Measurements from ENCODE around the gene PLXNA4. TPM values are rescaled to one million over a fixed set of nuclear protein-coding genes. Genes with fewer than 3 reads are reported as not detected.

PLXNA4 gene
- total RNA-seq, 1 experiment from 2014 or later = not detected

GRCh38 chr7:132430041-132430855, 146.0 kb downstream of the PLXNA4 start:
- intact Hi-C loops (cut with micrococcal nuclease) = no loop called here
- ChIA-PET CTCF (no interaction called here), RAD21 (ENCODE audit: low non-redundant PET in 1 of 2, low total read pairs in 2 of 2, uncharacterized antibody in 2 of 2, unreplicated experiment in 2 of 2) (no interaction called here), POLR2A (no interaction called here)
- DNase-seq (ENCODE audit: low read depth, low spot score) = no peak
- Histone ChIP-seq H3K36me3 (ENCODE audit: control insufficient read depth in 1 of 2, insufficient read depth in 2 of 2, low read length in 2 of 2) (no peaks in the 10 kb centered on the region), H3K79me2 (ENCODE audit: insufficient read depth, low read length) (no peaks in the 10 kb centered on the region), H3K9ac (ENCODE audit: low read length) (no peak overlapping the region), H3K27me3 (ENCODE audit: insufficient read depth, low read length) (peaks cover 55% of the 10 kb centered on the region), H3K4me1 (ENCODE audit: control insufficient read depth in 1 of 2, insufficient read depth in 2 of 2, low read length in 2 of 2) (peaks cover 0 to 5% of the 10 kb centered on the region in 2 experiments; a peak in 1 of 4 replicates), H3K27ac (ENCODE audit: low read depth, low read length) (no peak overlapping the region), H3K9me3 (ENCODE audit: control insufficient read depth in 1 of 2, insufficient read depth in 1 of 2, low read depth in 1 of 2, low read length in 2 of 2) (no peaks in the 10 kb centered on the region), H3K4me2 (ENCODE audit: low read length) (no peak overlapping the region), H2AFZ (ENCODE audit: low read depth, low read length, poor library complexity, severe bottlenecking) (no peak overlapping the region), H4K20me1 (ENCODE audit: insufficient read depth) (no peaks in the 10 kb centered on the region), H3K4me3 (replicated peaks in 1 of 2; ENCODE audit: low read depth in 1 of 2, low read length in 2 of 2) (no peak overlapping the region), H3K9me2 (ENCODE audit: insufficient read depth) (no peaks in the 10 kb centered on the region)
- BruUV-seq (replicated peaks) = no TSS peak
- no peak for ATAC-seq
- TF ChIP-seq POLR2AphosphoS5 (IDR thresholded peaks at IDR 0.05; ENCODE audit: low read depth, low read length) = no peak
- TF ChIP-seq EGR1 (IDR thresholded peaks at IDR 0.05; ENCODE audit: low read depth) = no peak
- TF ChIP-seq SP1 (IDR thresholded peaks at IDR 0.05; ENCODE audit: low read depth) = no peak
- no peak for TF ChIP-seq RAD21 (IDR thresholded peaks at IDR 0.05; ENCODE audit: low read depth)
- TF ChIP-seq SIN3A (IDR thresholded peaks at IDR 0.05; ENCODE audit: low read depth) = no peak
- no peak for TF ChIP-seq ZBTB33 (IDR thresholded peaks at IDR 0.05; ENCODE audit: extremely low read depth, insufficient replicate concordance, low read length)
- TF ChIP-seq ZFX (IDR thresholded peaks at IDR 0.05) = no peak
- no peak for TF ChIP-seq MAX (IDR thresholded peaks at IDR 0.05)
- no peak for TF ChIP-seq CEBPB (IDR thresholded peaks at IDR 0.05; ENCODE audit: low read depth)
- TF ChIP-seq YY1 (IDR thresholded peaks at IDR 0.05; ENCODE audit: extremely low read depth, insufficient replicate concordance, low read depth, low read length) = no peak
- TF ChIP-seq ELF1 (IDR thresholded peaks at IDR 0.05; ENCODE audit: borderline replicate concordance, low read depth) = no peak
- TF ChIP-seq JUND (IDR thresholded peaks at IDR 0.05) = no peak
- no peak for TF ChIP-seq POLR2A (IDR thresholded peaks at IDR 0.05; ENCODE audit: borderline replicate concordance, extremely low read depth, insufficient read depth, insufficient read length)
- TF ChIP-seq ATF3 (IDR thresholded peaks at IDR 0.05) = no peak
- TF ChIP-seq REST (IDR thresholded peaks at IDR 0.05; ENCODE audit: low read depth) = no peak
- no peak for TF ChIP-seq TCF7L2 (IDR thresholded peaks at IDR 0.05; ENCODE audit: borderline replicate concordance, extremely low read depth, insufficient read depth, insufficient read length)
